ENCODE data around the gene DLX2. TPM values are rescaled to one million over a fixed set of nuclear protein-coding genes. Genes with fewer than 3 reads are reported as not detected.
A peak's percentile ranks its signal among the peaks of the same experiment; 100 is the strongest.

DLX2 gene
- total and polyA plus RNA-seq, 2 experiments from 2014 or later = 0.37 to 1.2 TPM

GRCh38 chr2:172091761-172092566, 10.7 kb downstream of the DLX2 start:
- no peaks in the 10 kb centered on the region for H3K9me3 ChIP-seq (ENCODE audit: low read depth)
- no peak overlapping the region for H3K27ac ChIP-seq
- 19% methylated on average over 11 of the region's 11 CpGs for WGBS (ENCODE audit: low lambda C conversion rate, missing lambda C conversion rate)
- no peak for DNase-seq (ENCODE audit: low spot score)
- H3K27me3 ChIP-seq = peaks cover 100% of the 10 kb centered on the region
- no peak overlapping the region for H2AFZ ChIP-seq
- H3K4me1 ChIP-seq (ENCODE audit: insufficient read depth) = peaks cover 24% of the 10 kb centered on the region
- H3K4me2 ChIP-seq = no peak overlapping the region
- no peaks in the 10 kb centered on the region for H3K36me3 ChIP-seq (replicated peaks; ENCODE audit: insufficient read depth, low read depth)
- no peaks in the 10 kb centered on the region for H3K9me2 ChIP-seq (replicated peaks; ENCODE audit: insufficient read depth)
- H3K79me2 ChIP-seq = no peaks in the 10 kb centered on the region
- TF ChIP-seq EZH2 (IDR thresholded peaks at IDR 0.05; ENCODE audit: borderline replicate concordance) (peak; percentile 74), EZH2phosphoT487 (IDR thresholded peaks at IDR 0.05; ENCODE audit: low read depth, severe bottlenecking, unreplicated experiment) (no peak)
- no peaks in the 10 kb centered on the region for H4K20me1 ChIP-seq (ENCODE audit: insufficient read depth, poor library complexity, severe bottlenecking)
- no peak overlapping the region for H3K4me3 ChIP-seq

GRCh38 chr2:172091000-172091641, 11.6 kb downstream of the DLX2 start:
- H4K20me1 ChIP-seq (ENCODE audit: insufficient read depth, poor library complexity, severe bottlenecking) = no peaks in the 10 kb centered on the region
- H3K36me3 ChIP-seq (replicated peaks; ENCODE audit: insufficient read depth, low read depth) = no peaks in the 10 kb centered on the region
- 16% methylated on average over 12 of the region's 13 CpGs for WGBS (ENCODE audit: low lambda C conversion rate, missing lambda C conversion rate)
- no peak overlapping the region for H2AFZ ChIP-seq
- no peaks in the 10 kb centered on the region for H3K9me3 ChIP-seq (ENCODE audit: low read depth)
- no peaks in the 10 kb centered on the region for H3K79me2 ChIP-seq
- H3K4me2 ChIP-seq = no peak overlapping the region
- no peak for TF ChIP-seq EZH2 (IDR thresholded peaks at IDR 0.05; ENCODE audit: borderline replicate concordance)
- TF ChIP-seq EZH2phosphoT487 (IDR thresholded peaks at IDR 0.05; ENCODE audit: low read depth, severe bottlenecking, unreplicated experiment) = peak; percentile 31
- peaks cover 21% of the 10 kb centered on the region for H3K4me1 ChIP-seq (ENCODE audit: insufficient read depth)
- no peak overlapping the region for H3K27ac ChIP-seq
- H3K4me3 ChIP-seq = no peak overlapping the region
- H3K27me3 ChIP-seq = peaks cover 100% of the 10 kb centered on the region
- no peaks in the 10 kb centered on the region for H3K9me2 ChIP-seq (replicated peaks; ENCODE audit: insufficient read depth)
- DNase-seq (ENCODE audit: low spot score) = no peak

- DNase-seq (ENCODE audit: low spot score) = no peak
- Histone ChIP-seq H3K79me2 (no peaks in the 10 kb centered on the region), H3K9me3 (ENCODE audit: low read depth) (no peaks in the 10 kb centered on the region), H3K4me2 (no peak overlapping the region), H4K20me1 (ENCODE audit: insufficient read depth, poor library complexity, severe bottlenecking) (no peaks in the 10 kb centered on the region), H3K27ac (no peak overlapping the region), H2AFZ (no peak overlapping the region), H3K36me3 (replicated peaks; ENCODE audit: insufficient read depth, low read depth) (no peaks in the 10 kb centered on the region), H3K4me1 (ENCODE audit: insufficient read depth) (peaks cover 19% of the 10 kb centered on the region), H3K4me3 (no peak overlapping the region), H3K9me2 (replicated peaks; ENCODE audit: insufficient read depth) (no peaks in the 10 kb centered on the region), H3K27me3 (peaks cover 100% of the 10 kb centered on the region)
- TF ChIP-seq EZH2 (IDR thresholded peaks at IDR 0.05; ENCODE audit: borderline replicate concordance) (no peak), EZH2phosphoT487 (IDR thresholded peaks at IDR 0.05; ENCODE audit: low read depth, severe bottlenecking, unreplicated experiment) (no peak), CTCF (IDR thresholded peaks at IDR 0.05; ENCODE audit: poor library complexity) (no peak)
- 8% methylated on average over 37 of the region's 39 CpGs for WGBS (ENCODE audit: low lambda C conversion rate, missing lambda C conversion rate)
Measured at GRCh38 chr2:172090044-172090961, 12.4 kb downstream of the DLX2 start.

GRCh38 chr2:172089633-172090032, 13.1 kb downstream of the DLX2 start:
- 35% methylated on average over 7 of the region's 7 CpGs for WGBS (ENCODE audit: low lambda C conversion rate, missing lambda C conversion rate)
- Histone ChIP-seq H3K4me2 (no peak overlapping the region), H3K27ac (no peak overlapping the region), H3K36me3 (replicated peaks; ENCODE audit: insufficient read depth, low read depth) (no peaks in the 10 kb centered on the region), H3K79me2 (no peaks in the 10 kb centered on the region), H3K4me1 (ENCODE audit: insufficient read depth) (peaks cover 17% of the 10 kb centered on the region), H3K4me3 (no peak overlapping the region), H3K27me3 (peaks cover 98% of the 10 kb centered on the region), H4K20me1 (ENCODE audit: insufficient read depth, poor library complexity, severe bottlenecking) (no peaks in the 10 kb centered on the region), H3K9me3 (ENCODE audit: low read depth) (no peaks in the 10 kb centered on the region), H2AFZ (no peak overlapping the region), H3K9me2 (replicated peaks; ENCODE audit: insufficient read depth) (no peaks in the 10 kb centered on the region)
- no peak for DNase-seq (ENCODE audit: low spot score)
- no peak for TF ChIP-seq CTCF (IDR thresholded peaks at IDR 0.05; ENCODE audit: poor library complexity)
- TF ChIP-seq EZH2 (IDR thresholded peaks at IDR 0.05; ENCODE audit: borderline replicate concordance) = no peak
- no peak for TF ChIP-seq EZH2phosphoT487 (IDR thresholded peaks at IDR 0.05; ENCODE audit: low read depth, severe bottlenecking, unreplicated experiment)
